ENCODE results near the gene ESPNL.

Gene ESPNL

DNA sequence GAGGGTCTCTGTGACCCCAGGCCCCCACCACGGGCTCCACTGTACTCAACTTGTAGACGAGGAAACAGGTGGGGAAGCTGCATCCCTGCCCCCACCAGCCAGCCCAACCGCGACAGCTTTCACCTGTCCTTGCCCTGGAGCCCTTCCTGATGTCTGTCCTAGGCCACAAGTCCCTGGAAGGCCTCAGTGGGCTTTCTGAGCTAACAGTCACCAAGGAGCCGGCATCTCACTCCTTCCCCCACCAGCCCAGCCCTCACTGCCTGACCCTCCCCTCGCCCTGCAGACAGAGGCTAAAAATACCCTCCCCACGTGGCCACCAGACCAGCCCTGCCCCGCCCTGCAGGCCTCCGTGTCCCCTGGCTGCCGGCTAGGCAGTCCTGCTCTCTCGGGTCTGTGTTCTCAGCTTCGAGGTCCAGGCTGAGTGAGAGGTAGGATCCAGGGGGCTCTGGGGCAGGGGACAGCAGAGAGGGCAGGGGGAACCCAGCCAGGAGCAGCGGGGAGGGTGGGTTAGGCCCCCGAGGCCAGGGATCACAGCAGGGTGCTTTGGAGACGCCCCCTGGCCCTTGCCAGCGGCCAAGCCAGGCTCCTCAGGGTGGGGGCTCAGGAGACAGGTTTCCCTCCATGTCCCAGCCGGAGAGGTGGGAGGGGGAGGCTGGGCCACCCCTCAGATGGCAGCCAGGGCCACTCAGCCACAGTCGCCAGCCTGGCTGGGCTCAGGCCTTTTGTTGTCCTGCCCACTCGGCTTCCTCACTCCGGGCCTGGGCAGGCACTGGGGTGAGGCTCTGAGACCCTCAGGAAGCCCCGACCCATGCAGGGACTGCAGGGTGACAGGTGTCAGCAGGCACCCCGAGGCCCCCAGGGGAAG, 38.4 kb downstream of the ESPNL start, which contains the start of gene KLHL30:
TSS of gene KLHL30 (plus strand) at position 338 of the 865 bp plus-strand sequence. CDS start 2,087 bp downstream, outside the sequence.
- Histone ChIP-seq H3K27me3 (replicated peaks in 2 of 5; ENCODE audit: control insufficient read depth in 4 of 5, insufficient read depth in 5 of 5, low read length in 4 of 5) (no peaks in the 10 kb centered on the region), H3K36me3 (ENCODE audit: control insufficient read depth in 4 of 4, insufficient read depth in 4 of 4, low read length in 3 of 4) (no peaks in the 10 kb centered on the region), H3K9me3 (ENCODE audit: control extremely low read depth in 1 of 5, control insufficient read depth in 4 of 5, insufficient read depth in 2 of 5, low read depth in 1 of 5, low read length in 4 of 5) (no peaks in the 10 kb centered on the region), H3K27ac (ENCODE audit: insufficient read depth in 1 of 2, low read depth in 1 of 2, low read length in 2 of 2, poor library complexity in 1 of 2, severe bottlenecking in 2 of 2) (no peak within 1 kb of the TSS), H3K4me1 (ENCODE audit: control extremely low read depth in 1 of 4, control insufficient read depth in 4 of 4, insufficient read depth in 4 of 4, low read length in 3 of 4) (peaks cover 0 to 21% (median 17%) of the 10 kb centered on the region in 4 experiments), H3K4me3 (ENCODE audit: control insufficient read depth in 1 of 7, extremely low read depth in 1 of 7, insufficient read depth in 4 of 7, low read depth in 2 of 7, low read length in 6 of 7) (no peak within 1 kb of the TSS)
- WGBS (ENCODE audit: insufficient coverage) = 85% methylated on average over 14 of the region's 22 CpGs
- no peak for DNase-seq
- POLR2A ChIA-PET = no interaction called here
- CTCF ChIA-PET = interaction anchor here (0.9 to 2.1 kb wide), 5 partner anchors 10 to 54 kb away, joined by 3 to 7 read pairs (median 3); no protein-coding TSS in a partner anchor

DNA sequence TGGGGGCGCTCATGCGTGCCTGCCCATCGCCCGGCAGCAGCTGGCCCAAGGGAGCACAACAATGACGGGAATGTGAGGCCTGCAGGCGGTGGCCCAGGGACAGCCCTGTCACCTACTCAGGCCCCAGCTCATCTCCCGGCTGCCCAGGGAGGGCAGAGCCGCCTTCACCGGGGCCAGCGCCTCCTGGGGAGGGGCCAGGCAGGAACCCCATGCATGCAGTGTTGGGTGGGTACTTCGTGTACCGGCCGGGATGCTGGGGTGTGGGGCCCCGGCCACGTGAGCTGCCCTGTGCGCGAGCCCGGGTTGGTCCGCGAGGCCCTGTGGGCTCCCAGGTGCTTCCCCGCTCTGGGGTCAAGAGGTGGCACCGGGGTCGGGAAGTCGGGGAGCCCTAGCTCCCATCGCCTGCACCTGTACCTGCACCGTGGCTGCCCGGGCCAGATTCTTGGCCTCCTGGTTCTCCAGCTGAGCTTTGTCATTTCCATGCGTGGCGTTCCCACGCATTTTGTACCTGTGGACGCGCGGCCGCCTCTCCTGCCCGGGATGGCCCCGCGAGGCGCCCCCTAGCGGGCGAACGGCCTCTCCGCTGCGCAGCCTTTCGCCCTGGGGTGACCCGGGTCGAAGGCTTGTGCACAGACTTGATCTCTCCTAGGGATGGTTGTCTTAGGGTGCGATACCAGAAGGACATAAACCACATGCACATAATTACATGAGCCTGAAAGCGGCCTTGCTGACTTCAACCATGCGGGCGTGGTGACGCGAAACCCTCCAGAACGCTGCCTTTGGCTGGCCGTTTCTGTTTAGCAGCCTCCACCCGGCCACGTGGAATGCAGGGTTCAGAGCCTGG, 39.3 kb downstream of the ESPNL start:
- H3K9me3 ChIP-seq (ENCODE audit: control extremely low read depth in 1 of 5, control insufficient read depth in 4 of 5, insufficient read depth in 2 of 5, low read depth in 1 of 5, low read length in 4 of 5) = no peaks in the 10 kb centered on the region
- CTCF ChIA-PET = interaction anchor here (1.3 to 2.1 kb wide), 2 partner anchors 11 to 15 kb away, joined by 3 to 7 read pairs; no protein-coding TSS in a partner anchor
- WGBS (ENCODE audit: insufficient coverage) = 60% methylated on average over 52 of the region's 56 CpGs
- H3K36me3 ChIP-seq (ENCODE audit: control insufficient read depth in 4 of 4, insufficient read depth in 4 of 4, low read length in 3 of 4) = no peaks in the 10 kb centered on the region
- POLR2A ChIA-PET = no interaction called here
- DNase-seq = no peak
- H3K27me3 ChIP-seq (replicated peaks in 2 of 5; ENCODE audit: control insufficient read depth in 4 of 5, insufficient read depth in 5 of 5, low read length in 4 of 5) = no peaks in the 10 kb centered on the region
- H3K4me3 ChIP-seq (ENCODE audit: control insufficient read depth in 1 of 7, extremely low read depth in 1 of 7, insufficient read depth in 4 of 7, low read depth in 2 of 7, low read length in 6 of 7) = no peak overlapping the region
- H3K27ac ChIP-seq (ENCODE audit: insufficient read depth in 1 of 2, low read depth in 1 of 2, low read length in 2 of 2, poor library complexity in 1 of 2, severe bottlenecking in 2 of 2) = no peak overlapping the region
- peaks cover 0 to 25% (median 17%) of the 10 kb centered on the region in 4 experiments for H3K4me1 ChIP-seq (ENCODE audit: control extremely low read depth in 1 of 4, control insufficient read depth in 4 of 4, insufficient read depth in 4 of 4, low read length in 3 of 4)

DNA sequence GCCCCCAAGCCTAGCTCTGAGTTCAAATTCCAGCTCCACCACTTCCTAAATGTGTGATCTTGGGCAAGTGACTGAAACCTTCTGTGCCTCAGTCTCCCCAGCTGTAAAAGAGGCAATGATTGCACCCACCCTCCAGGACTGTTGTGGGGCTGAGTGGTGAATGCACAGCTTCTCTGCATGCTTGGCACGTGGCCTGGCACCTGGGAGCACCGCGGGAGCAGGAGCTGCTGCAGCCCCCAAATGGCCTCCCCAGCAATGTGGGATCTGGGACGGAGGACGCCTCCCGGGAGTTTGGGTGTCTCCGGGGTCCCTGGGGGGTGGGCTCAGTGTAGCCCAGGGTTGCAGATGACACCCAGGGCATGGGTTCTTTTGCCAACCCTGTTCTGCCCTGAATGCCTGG, 39.9 kb downstream of the ESPNL start:
- Histone ChIP-seq H3K4me1 (ENCODE audit: control extremely low read depth in 1 of 4, control insufficient read depth in 4 of 4, insufficient read depth in 4 of 4, low read length in 3 of 4) (peaks cover 0 to 25% (median 17%) of the 10 kb centered on the region in 4 experiments), H3K27ac (ENCODE audit: insufficient read depth in 1 of 2, low read depth in 1 of 2, low read length in 2 of 2, poor library complexity in 1 of 2, severe bottlenecking in 2 of 2) (no peak overlapping the region), H3K36me3 (ENCODE audit: control insufficient read depth in 4 of 4, insufficient read depth in 4 of 4, low read length in 3 of 4) (no peaks in the 10 kb centered on the region), H3K27me3 (replicated peaks in 2 of 5; ENCODE audit: control insufficient read depth in 4 of 5, insufficient read depth in 5 of 5, low read length in 4 of 5) (no peaks in the 10 kb centered on the region), H3K9me3 (ENCODE audit: control extremely low read depth in 1 of 5, control insufficient read depth in 4 of 5, insufficient read depth in 2 of 5, low read depth in 1 of 5, low read length in 4 of 5) (no peaks in the 10 kb centered on the region), H3K4me3 (ENCODE audit: control insufficient read depth in 1 of 7, extremely low read depth in 1 of 7, insufficient read depth in 4 of 7, low read depth in 2 of 7, low read length in 6 of 7) (no peak overlapping the region)
- POLR2A ChIA-PET = no interaction called here
- CTCF ChIA-PET = interaction anchor here (1.3 to 2.1 kb wide), 2 partner anchors 12 to 15 kb away, joined by 3 to 7 read pairs; no protein-coding TSS in a partner anchor
- 93% methylated on average over 7 of the region's 7 CpGs for WGBS (ENCODE audit: insufficient coverage)
- no peak for DNase-seq

DNA sequence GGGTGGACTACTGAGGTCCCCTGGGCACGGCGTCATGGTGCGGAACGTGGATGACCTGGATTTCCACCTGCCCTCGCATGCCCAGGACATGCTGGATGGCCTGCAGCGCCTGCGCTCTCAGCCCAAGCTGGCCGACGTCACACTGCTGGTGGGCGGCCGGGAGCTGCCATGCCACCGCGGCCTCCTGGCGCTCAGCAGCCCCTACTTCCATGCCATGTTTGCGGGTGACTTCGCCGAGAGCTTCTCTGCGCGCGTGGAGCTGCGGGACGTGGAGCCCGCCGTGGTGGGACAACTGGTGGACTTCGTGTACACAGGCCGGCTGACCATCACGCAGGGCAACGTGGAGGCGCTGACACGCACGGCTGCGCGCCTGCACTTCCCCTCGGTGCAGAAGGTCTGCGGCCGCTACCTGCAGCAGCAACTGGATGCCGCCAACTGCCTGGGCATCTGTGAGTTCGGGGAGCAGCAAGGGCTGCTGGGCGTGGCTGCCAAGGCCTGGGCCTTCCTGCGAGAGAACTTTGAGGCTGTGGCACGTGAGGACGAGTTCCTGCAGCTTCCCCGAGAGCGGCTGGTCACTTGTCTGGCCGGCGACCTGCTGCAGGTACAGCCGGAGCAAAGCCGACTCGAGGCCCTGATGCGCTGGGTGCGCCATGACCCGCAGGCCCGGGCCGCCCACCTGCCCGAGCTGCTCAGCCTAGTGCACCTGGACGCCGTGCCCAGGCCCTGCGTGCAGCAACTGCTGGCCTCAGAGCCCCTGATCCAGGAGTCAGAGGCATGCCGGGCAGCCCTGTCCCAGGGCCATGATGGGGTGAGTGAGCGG, 40.8 kb downstream of the ESPNL start:
- DNase-seq = no peak
- Histone ChIP-seq H3K27me3 (replicated peaks in 2 of 5; ENCODE audit: control insufficient read depth in 4 of 5, insufficient read depth in 5 of 5, low read length in 4 of 5) (no peaks in the 10 kb centered on the region), H3K9me3 (ENCODE audit: control extremely low read depth in 1 of 5, control insufficient read depth in 4 of 5, insufficient read depth in 2 of 5, low read depth in 1 of 5, low read length in 4 of 5) (no peaks in the 10 kb centered on the region), H3K27ac (ENCODE audit: insufficient read depth in 1 of 2, low read depth in 1 of 2, low read length in 2 of 2, poor library complexity in 1 of 2, severe bottlenecking in 2 of 2) (no peak overlapping the region), H3K36me3 (ENCODE audit: control insufficient read depth in 4 of 4, insufficient read depth in 4 of 4, low read length in 3 of 4) (no peaks in the 10 kb centered on the region), H3K4me3 (ENCODE audit: control insufficient read depth in 1 of 7, extremely low read depth in 1 of 7, insufficient read depth in 4 of 7, low read depth in 2 of 7, low read length in 6 of 7) (no peak overlapping the region), H3K4me1 (ENCODE audit: control extremely low read depth in 1 of 4, control insufficient read depth in 4 of 4, insufficient read depth in 4 of 4, low read length in 3 of 4) (peaks cover 0 to 25% (median 17%) of the 10 kb centered on the region in 4 experiments)
- CTCF ChIA-PET = interaction anchor here (1.3 to 2.1 kb wide), 2 partner anchors 13 to 14 kb away, joined by 3 to 7 read pairs; no protein-coding TSS in a partner anchor
- 95% methylated on average over 58 of the region's 60 CpGs for WGBS (ENCODE audit: insufficient coverage)
- POLR2A ChIA-PET = no interaction called here

DNA sequence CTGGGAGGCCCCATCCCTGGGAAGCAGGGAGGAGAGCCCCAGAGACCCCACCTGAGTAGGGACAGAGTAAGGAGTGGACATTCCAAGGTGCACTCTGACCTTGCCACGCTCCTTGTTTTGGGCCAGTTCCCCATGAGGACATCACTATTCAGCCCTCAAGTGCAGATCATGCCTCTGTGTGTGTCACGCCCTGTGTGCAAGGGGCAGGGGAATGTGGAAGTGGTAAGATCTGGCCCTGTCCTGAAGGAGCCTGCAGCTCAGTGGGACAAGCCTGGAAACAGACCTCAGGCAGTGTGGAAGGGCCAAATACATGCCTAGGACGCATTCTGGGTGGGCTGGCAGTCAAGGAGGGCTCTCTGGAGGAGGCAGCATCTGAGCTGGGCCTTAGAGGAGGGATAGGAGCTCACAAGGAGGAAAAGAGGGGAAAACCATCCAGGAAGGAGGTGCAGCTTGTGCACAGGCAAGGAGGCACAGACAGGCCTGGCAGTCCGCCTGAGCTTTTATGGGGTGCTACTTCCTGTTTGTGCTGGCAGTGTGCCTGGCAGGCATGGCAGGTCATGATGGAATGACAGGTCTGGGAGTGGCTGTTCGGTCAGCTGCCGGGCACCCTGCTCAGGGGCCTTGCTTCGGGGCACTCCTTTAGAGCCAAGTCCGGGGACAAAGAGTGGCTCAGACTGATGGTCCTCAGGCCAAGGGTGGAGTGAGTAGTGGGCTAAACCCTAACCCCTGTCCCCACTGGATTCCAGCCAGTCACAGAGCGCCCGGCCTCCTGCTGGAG, 41.6 kb downstream of the ESPNL start:
- DNase-seq = peak in 2 of 3 donors; percentile 60 to 64
- WGBS (ENCODE audit: insufficient coverage) = 62% methylated on average over 10 of the region's 10 CpGs
- Histone ChIP-seq H3K27ac (ENCODE audit: insufficient read depth in 1 of 2, low read depth in 1 of 2, low read length in 2 of 2, poor library complexity in 1 of 2, severe bottlenecking in 2 of 2) (no peak overlapping the region), H3K27me3 (replicated peaks in 2 of 5; ENCODE audit: control insufficient read depth in 4 of 5, insufficient read depth in 5 of 5, low read length in 4 of 5) (no peaks in the 10 kb centered on the region), H3K36me3 (ENCODE audit: control insufficient read depth in 4 of 4, insufficient read depth in 4 of 4, low read length in 3 of 4) (no peaks in the 10 kb centered on the region), H3K9me3 (ENCODE audit: control extremely low read depth in 1 of 5, control insufficient read depth in 4 of 5, insufficient read depth in 2 of 5, low read depth in 1 of 5, low read length in 4 of 5) (no peaks in the 10 kb centered on the region), H3K4me1 (ENCODE audit: control extremely low read depth in 1 of 4, control insufficient read depth in 4 of 4, insufficient read depth in 4 of 4, low read length in 3 of 4) (peaks cover 0 to 25% (median 17%) of the 10 kb centered on the region in 4 experiments), H3K4me3 (ENCODE audit: control insufficient read depth in 1 of 7, extremely low read depth in 1 of 7, insufficient read depth in 4 of 7, low read depth in 2 of 7, low read length in 6 of 7) (no peak overlapping the region)
- POLR2A ChIA-PET = no interaction called here
- CTCF ChIA-PET = interaction anchor here (1.0 to 1.3 kb wide), 2 partner anchors 9 to 13 kb away, joined by 4 read pairs; no protein-coding TSS in a partner anchor

Data from common myeloid progenitor, CD34-positive (primary cell).